H9 (cell line): ENCODE measurements around the gene IGFBP3. TPM values are rescaled to one million over a fixed set of nuclear protein-coding genes. Genes with fewer than 3 reads are reported as not detected.

Experiments
- DNase-seq: peaks from one replicate; pipeline ENCODE4 v3.0.0-alpha.2; 2017
- H2AFZ ChIP-seq: one replicate; pipeline ENCODE4 v1.6.1; 2013; ENCODE audit warnings: mild to moderate bottlenecking, low read length, control low read depth, moderate library complexity
- H2AK5ac ChIP-seq: 2 replicates; pipeline ENCODE4 v1.6.1; 2013; ENCODE audit warnings: low read length, control low read depth, mixed read lengths; ENCODE audit not compliant: insufficient read length
- H2BK120ac ChIP-seq: one replicate; pipeline ENCODE4 v1.6.1; 2013; ENCODE audit warnings: low read depth, mild to moderate bottlenecking, low read length, control low read depth, inconsistent platforms; ENCODE audit not compliant: poor library complexity, severe bottlenecking
- H2BK12ac ChIP-seq: 2 replicates; pipeline ENCODE4 v1.6.1; 2013; ENCODE audit warnings: low read length, control low read depth, mixed read lengths, low read depth; ENCODE audit not compliant: insufficient read length
- H2BK15ac ChIP-seq: 2 replicates; pipeline ENCODE4 v1.6.1; 2013; ENCODE audit warnings: low read depth, low read length, control low read depth
- H2BK20ac ChIP-seq: one replicate; pipeline ENCODE4 v1.6.1; 2013; ENCODE audit warnings: low read depth, mild to moderate bottlenecking, low read length, control low read depth, inconsistent platforms; ENCODE audit not compliant: poor library complexity, severe bottlenecking
- H2BK5ac ChIP-seq: 2 replicates; pipeline ENCODE4 v1.6.1; 2013; ENCODE audit warnings: low read length, control low read depth, mixed read lengths; ENCODE audit not compliant: insufficient read length
- H3K14ac ChIP-seq: 2 replicates; pipeline ENCODE4 v1.6.1; 2013; ENCODE audit warnings: low read length, control low read depth; ENCODE audit not compliant: insufficient read depth
- H3K18ac ChIP-seq: 2 replicates; pipeline ENCODE4 v1.6.1; 2013; ENCODE audit warnings: low read depth, mild to moderate bottlenecking, mixed read lengths, low read length, control low read depth; ENCODE audit not compliant: insufficient read length
- H3K23ac ChIP-seq: 2 replicates; pipeline ENCODE4 v1.6.1; 2013; ENCODE audit warnings: low read length, control low read depth, mixed read lengths, low read depth; ENCODE audit not compliant: insufficient read length
- H3K23me2 ChIP-seq: 2 replicates; pipeline ENCODE4 v1.6.1; 2013; ENCODE audit warnings: low read depth, mild to moderate bottlenecking, mixed read lengths, low read length, control low read depth; ENCODE audit not compliant: insufficient read length, poor library complexity, severe bottlenecking
- H3K27ac ChIP-seq: 2 replicates; pipeline ENCODE4 v1.5.1; 2013; ENCODE audit warnings: low read length, control low read depth, mixed read lengths, low read depth; ENCODE audit not compliant: insufficient read length
- H3K27me3 ChIP-seq: 2 replicates; pipeline ENCODE4 v1.6.1; 2013; ENCODE audit warnings: low read length, control low read depth, inconsistent platforms; ENCODE audit not compliant: insufficient read depth
- H3K4ac ChIP-seq: 2 replicates; pipeline ENCODE4 v1.6.1; 2013; ENCODE audit warnings: low read depth, mild to moderate bottlenecking, control low read depth, inconsistent platforms, low read length, moderate library complexity
- H3K4me1 ChIP-seq: 2 replicates; pipeline ENCODE4 v1.6.1; 2013; ENCODE audit warnings: low read length, control low read depth, inconsistent platforms; ENCODE audit not compliant: insufficient read depth
- H3K4me2 ChIP-seq: 2 replicates; pipeline ENCODE4 v1.6.1; 2013; ENCODE audit warnings: low read length, control low read depth, mixed read lengths; ENCODE audit not compliant: insufficient read length, insufficient read depth
- H3K56ac ChIP-seq: 2 replicates; pipeline ENCODE4 v1.6.1; 2013; ENCODE audit warnings: low read depth, mild to moderate bottlenecking, mixed read lengths, low read length, control low read depth; ENCODE audit not compliant: insufficient read length
- H3K79me1 ChIP-seq: 2 replicates; pipeline ENCODE4 v1.6.1; 2013; ENCODE audit warnings: low read depth, mild to moderate bottlenecking, moderate library complexity, low read length, control low read depth, inconsistent platforms; ENCODE audit not compliant: insufficient read depth, poor library complexity, severe bottlenecking
- H3K79me2 ChIP-seq: 2 replicates; pipeline ENCODE4 v1.6.1; 2013; ENCODE audit warnings: low read length, control low read depth, inconsistent platforms; ENCODE audit not compliant: insufficient read depth
- H3K9ac ChIP-seq: 2 replicates; pipeline ENCODE4 v1.6.1; 2013; ENCODE audit warnings: low read length, control low read depth, mixed read lengths; ENCODE audit not compliant: insufficient read length; ENCODE audit errors: extremely low read depth
- H3K9me3 ChIP-seq: one replicate; pipeline ENCODE4 v1.6.1; 2013; ENCODE audit warnings: low read depth, low read length, inconsistent platforms; ENCODE audit not compliant: control insufficient read depth
- H3T11ph ChIP-seq: one replicate; pipeline ENCODE4 v1.6.1; 2013; ENCODE audit warnings: mild to moderate bottlenecking, low read length, control low read depth, inconsistent platforms
- H4K20me1 ChIP-seq: one replicate; pipeline ENCODE4 v1.6.1; 2013; ENCODE audit not compliant: control insufficient read depth, insufficient read length, insufficient read depth
- H4K5ac ChIP-seq: 2 replicates; pipeline ENCODE4 v1.6.1; 2013; ENCODE audit warnings: low read depth, mild to moderate bottlenecking, mixed read lengths, low read length, control low read depth; ENCODE audit not compliant: insufficient read length
- H4K8ac ChIP-seq: replicated peaks from 2 replicates; pipeline ENCODE4 v1.6.1; 2013; ENCODE audit warnings: low read length, control low read depth, mixed read lengths, low read depth; ENCODE audit not compliant: insufficient read length
- H4K91ac ChIP-seq: 2 replicates; pipeline ENCODE4 v1.6.1; 2013; ENCODE audit warnings: low read depth, mild to moderate bottlenecking, moderate library complexity, mixed read lengths, low read length, control low read depth; ENCODE audit not compliant: insufficient read length
- H3K27ac Mint-ChIP-seq, 3 experiments: 2 replicates in 2 of 3; 3 replicates in 1 of 3; pipeline ENCODE4 v1.8.0; 2020 to 2021; ENCODE audit warnings: mixed read lengths in 3 of 3, mild to moderate bottlenecking in 1 of 3, moderate library complexity in 1 of 3
- H3K27me3 Mint-ChIP-seq: 2 replicates; pipeline ENCODE4 v1.8.0; 2021; ENCODE audit warnings: low read depth, mild to moderate bottlenecking, moderate library complexity, mixed read lengths
- H3K36me3 Mint-ChIP-seq, 3 experiments: 2 replicates in 2 of 3; 3 replicates in 1 of 3; pipeline ENCODE4 v1.8.0; 2020 to 2021; ENCODE audit warnings: low read depth in 3 of 3, mixed read lengths in 3 of 3; ENCODE audit not compliant: insufficient read depth in 1 of 3
- H3K4me1 Mint-ChIP-seq, 2 experiments: 2 replicates each; pipeline ENCODE4 v1.8.0; 2020; ENCODE audit warnings: mixed read lengths in 2 of 2
- H3K4me3 Mint-ChIP-seq, 2 experiments: 2 replicates in 1 of 2; 3 replicates in 1 of 2; pipeline ENCODE4 v1.8.0; 2020 to 2021; ENCODE audit warnings: mild to moderate bottlenecking in 2 of 2, mixed read lengths in 2 of 2, moderate library complexity in 1 of 2
- H3K9me3 Mint-ChIP-seq, 2 experiments: 2 replicates in 1 of 2; 3 replicates in 1 of 2; pipeline ENCODE4 v1.8.0; 2020; ENCODE audit warnings: mild to moderate bottlenecking in 2 of 2, mixed read lengths in 2 of 2, moderate library complexity in 1 of 2
- CTCF ChIP-seq: fragments of 200-600 bp; sonication (generic); conservative IDR thresholded peaks from 3 replicates; pipeline ENCODE4 v1.8.0; 2021; ENCODE audit warnings: antibody characterized with exemption, mild to moderate bottlenecking
- WGBS: extraction: QIAGEN DNeasy Blood & Tissue Kit; methylation state at CpG from one replicate; pipeline ENCODE4 v1.1.7; 2013; ENCODE audit warnings: missing lambda C conversion rate, low lambda C conversion rate, mixed read lengths; ENCODE audit not compliant: insufficient read length; ENCODE audit errors: extremely low coverage; 5-methylcytosine and 5-hydroxymethylcytosine counted together
- total RNA-seq: library from RNA; stranded (reverse); gene quantifications from 2 replicates; pipeline ENCODE4 v1.2.1, GENCODE V29; 2021

The IGFBP3 gene
- total RNA-seq, 1 experiment from 2014 or later: 10.0 TPM

DNA sequence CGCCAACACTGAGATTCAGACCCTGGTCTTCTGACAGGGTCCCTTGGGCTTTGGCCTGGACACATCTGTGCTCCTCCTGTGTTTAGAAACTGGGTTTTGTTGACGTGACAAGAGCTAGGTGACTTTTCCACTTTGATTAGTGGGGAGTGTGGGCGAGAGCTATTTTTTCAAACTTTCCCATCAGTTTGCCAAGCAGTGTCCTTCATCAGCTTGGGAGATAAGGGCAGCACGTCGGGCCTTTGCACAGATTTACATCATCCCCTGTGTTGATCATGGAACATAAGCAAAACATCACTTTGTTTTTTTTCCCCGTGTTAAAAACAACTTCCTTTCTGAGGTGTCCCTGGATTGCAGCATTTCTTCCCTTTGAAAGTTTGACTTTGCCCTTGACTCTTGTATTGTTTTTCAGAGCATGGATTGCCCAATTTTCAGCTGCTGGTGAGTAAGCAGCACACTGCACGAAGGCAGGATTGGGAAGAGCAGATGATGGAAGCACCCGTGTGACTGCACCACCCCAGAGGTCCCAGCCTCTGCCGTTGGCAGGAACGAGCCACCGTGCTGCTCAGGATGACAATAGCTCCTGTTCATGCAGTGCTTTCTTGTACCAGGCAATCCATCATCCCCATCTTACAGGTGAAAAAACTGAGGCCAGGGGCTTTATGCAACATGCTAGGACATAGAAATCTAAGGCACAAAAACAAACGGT lies 39.2 kb downstream of the IGFBP3 start:
- no CpG with 5 or more reads among the region's 12 CpGs for WGBS
- no peak overlapping the region for H3K4ac ChIP-seq
- no peaks in the 10 kb centered on the region for H4K20me1 ChIP-seq
- no peak overlapping the region for H4K5ac ChIP-seq
- no peak overlapping the region for H3K18ac ChIP-seq
- H2AFZ ChIP-seq: no peak overlapping the region
- H4K91ac ChIP-seq: no peak overlapping the region
- H2BK12ac ChIP-seq: no peak overlapping the region
- H3K14ac ChIP-seq: no peak overlapping the region
- H3K4me1 ChIP-seq: peaks cover 6% of the 10 kb centered on the region; the same call in 1 of the 2 replicates
- H3K23me2 ChIP-seq: no peaks in the 10 kb centered on the region
- no peak for TF ChIP-seq CTCF
- H2AK5ac ChIP-seq: no peak overlapping the region
- Mint-ChIP-seq H3K4me1 (peaks cover 5 to 9% of the 10 kb centered on the region in 2 experiments), H3K9me3 (peaks cover 27 to 29% of the 10 kb centered on the region in 2 experiments), H3K36me3 (peaks cover 10 to 26% (median 15%) of the 10 kb centered on the region in 3 experiments; a peak in 6 of 7 replicates), H3K27me3 (peaks cover 40% of the 10 kb centered on the region), H3K27ac (peak overlapping the region in 1 of 3 experiments; percentile 80; a peak in 1 of 7 replicates), H3K4me3 (no peak overlapping the region)
- no peak overlapping the region for H4K8ac ChIP-seq
- no peak overlapping the region for H2BK15ac ChIP-seq
- no peak overlapping the region for H3K4me2 ChIP-seq
- no peak overlapping the region for H3K9ac ChIP-seq
- H2BK120ac ChIP-seq: no peak overlapping the region
- H3K27me3 ChIP-seq: no peaks in the 10 kb centered on the region
- H3K27ac ChIP-seq: no peak overlapping the region
- peaks cover 14% of the 10 kb centered on the region for H3K9me3 ChIP-seq
- H3K23ac ChIP-seq: no peak overlapping the region
- no peak overlapping the region for H2BK20ac ChIP-seq
- H3T11ph ChIP-seq: no peak overlapping the region
- no peaks in the 10 kb centered on the region for H3K79me2 ChIP-seq
- H3K79me1 ChIP-seq: no peaks in the 10 kb centered on the region
- H2BK5ac ChIP-seq: no peak overlapping the region
- H3K56ac ChIP-seq: no peak overlapping the region
- DNase-seq: no peak
